ENCODE measurements around the gene EIF4G3.

The EIF4G3 gene

DNA sequence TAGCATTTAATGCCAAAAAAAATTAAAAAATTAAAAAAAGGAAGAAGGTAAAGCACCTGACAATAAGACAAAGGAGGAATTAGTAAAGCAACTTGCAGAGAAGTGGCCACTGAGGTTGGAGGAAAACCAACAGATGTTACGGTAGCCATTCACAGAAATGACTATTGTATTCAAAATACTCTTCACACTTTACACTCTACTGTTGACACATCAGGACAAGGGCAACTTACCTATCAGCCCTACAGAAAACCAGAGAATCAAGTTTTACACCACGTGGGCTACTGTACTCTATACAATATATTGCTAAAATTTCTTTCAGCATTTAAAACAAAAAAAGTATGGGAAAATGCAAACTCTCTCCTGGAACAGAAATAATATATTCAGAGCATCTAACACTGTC, 70.0 kb downstream of the EIF4G3 start:
- Histone ChIP-seq H3K27me3 (ENCODE audit: control insufficient read depth, low read length) (no peaks in the 10 kb centered on the region), H3F3A (ENCODE audit: control insufficient read depth, insufficient read depth) (no peaks in the 10 kb centered on the region; the same call in 1 of the 2 replicates), H3K36me3 (ENCODE audit: control insufficient read depth, low read length) (peaks cover 12% of the 10 kb centered on the region), H3K27ac (ENCODE audit: low read depth, low read length) (no peak overlapping the region), H3K4me1 (ENCODE audit: control insufficient read depth, low read length) (no peaks in the 10 kb centered on the region), H3K4me2 (ENCODE audit: low read length) (no peak overlapping the region), H4K20me1 (ENCODE audit: control insufficient read depth, insufficient read depth, low read depth, low read length) (no peaks in the 10 kb centered on the region), H3K79me2 (ENCODE audit: control insufficient read depth, low read length) (peaks cover 5% of the 10 kb centered on the region; the same call in 1 of the 2 replicates), H3K9me2 (replicated peaks; ENCODE audit: control insufficient read depth, low read length) (no peaks in the 10 kb centered on the region), H3K9me3 (ENCODE audit: control insufficient read depth, insufficient read depth, low read length) (no peaks in the 10 kb centered on the region), H3K4me3 (ENCODE audit: low read length) (no peak overlapping the region)
- TF ChIP-seq, protein P1, sequence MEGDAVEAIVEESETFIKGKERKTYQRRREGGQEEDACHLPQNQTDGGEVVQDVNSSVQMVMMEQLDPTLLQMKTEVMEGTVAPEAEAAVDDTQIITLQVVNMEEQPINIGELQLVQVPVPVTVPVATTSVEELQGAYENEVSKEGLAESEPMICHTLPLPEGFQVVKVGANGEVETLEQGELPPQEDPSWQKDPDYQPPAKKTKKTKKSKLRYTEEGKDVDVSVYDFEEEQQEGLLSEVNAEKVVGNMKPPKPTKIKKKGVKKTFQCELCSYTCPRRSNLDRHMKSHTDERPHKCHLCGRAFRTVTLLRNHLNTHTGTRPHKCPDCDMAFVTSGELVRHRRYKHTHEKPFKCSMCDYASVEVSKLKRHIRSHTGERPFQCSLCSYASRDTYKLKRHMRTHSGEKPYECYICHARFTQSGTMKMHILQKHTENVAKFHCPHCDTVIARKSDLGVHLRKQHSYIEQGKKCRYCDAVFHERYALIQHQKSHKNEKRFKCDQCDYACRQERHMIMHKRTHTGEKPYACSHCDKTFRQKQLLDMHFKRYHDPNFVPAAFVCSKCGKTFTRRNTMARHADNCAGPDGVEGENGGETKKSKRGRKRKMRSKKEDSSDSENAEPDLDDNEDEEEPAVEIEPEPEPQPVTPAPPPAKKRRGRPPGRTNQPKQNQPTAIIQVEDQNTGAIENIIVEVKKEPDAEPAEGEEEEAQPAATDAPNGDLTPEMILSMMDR (IDR thresholded peaks at IDR 0.05; ENCODE audit: low read depth, low read length, poor library complexity, severe bottlenecking) = no peak
- TF ChIP-seq EZH2phosphoT487 (IDR thresholded peaks at IDR 0.05; ENCODE audit: borderline replicate concordance, low read length) = no peak

DNA sequence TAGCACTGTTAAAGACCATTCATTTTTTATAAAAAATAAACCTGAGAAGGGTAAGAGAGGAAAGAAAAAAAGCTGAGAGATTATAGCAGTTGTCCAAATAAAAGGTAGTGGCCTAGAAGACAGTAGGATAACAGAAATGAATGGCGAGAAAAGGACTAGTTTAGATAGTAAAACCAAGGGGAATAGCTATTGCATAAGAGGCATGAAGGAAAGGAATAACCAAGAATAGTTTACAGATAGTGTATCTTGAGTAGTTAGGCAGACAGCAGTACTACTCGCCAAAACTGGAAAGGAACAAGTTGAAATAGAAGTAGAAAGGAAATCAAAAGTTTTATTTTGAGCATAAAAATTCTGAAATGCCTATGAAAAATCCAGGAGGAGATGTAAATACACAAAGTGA, 70.5 kb downstream of the EIF4G3 start:
- Histone ChIP-seq H3K79me2 (ENCODE audit: control insufficient read depth, low read length) (peaks cover 5% of the 10 kb centered on the region; the same call in 1 of the 2 replicates), H3K36me3 (ENCODE audit: control insufficient read depth, low read length) (peaks cover 12% of the 10 kb centered on the region), H4K20me1 (ENCODE audit: control insufficient read depth, insufficient read depth, low read depth, low read length) (no peaks in the 10 kb centered on the region), H3K4me3 (ENCODE audit: low read length) (no peak overlapping the region), H3F3A (ENCODE audit: control insufficient read depth, insufficient read depth) (no peaks in the 10 kb centered on the region; the same call in 1 of the 2 replicates), H3K9me2 (replicated peaks; ENCODE audit: control insufficient read depth, low read length) (no peaks in the 10 kb centered on the region), H3K4me1 (ENCODE audit: control insufficient read depth, low read length) (no peaks in the 10 kb centered on the region), H3K27ac (ENCODE audit: low read depth, low read length) (no peak overlapping the region), H3K9me3 (ENCODE audit: control insufficient read depth, insufficient read depth, low read length) (no peaks in the 10 kb centered on the region), H3K27me3 (ENCODE audit: control insufficient read depth, low read length) (no peaks in the 10 kb centered on the region), H3K4me2 (ENCODE audit: low read length) (no peak overlapping the region)
- TF ChIP-seq, protein P1 (IDR thresholded peaks at IDR 0.05; ENCODE audit: low read depth, low read length, poor library complexity, severe bottlenecking) = no peak
- TF ChIP-seq EZH2phosphoT487 (IDR thresholded peaks at IDR 0.05; ENCODE audit: borderline replicate concordance, low read length) = no peak

DNA sequence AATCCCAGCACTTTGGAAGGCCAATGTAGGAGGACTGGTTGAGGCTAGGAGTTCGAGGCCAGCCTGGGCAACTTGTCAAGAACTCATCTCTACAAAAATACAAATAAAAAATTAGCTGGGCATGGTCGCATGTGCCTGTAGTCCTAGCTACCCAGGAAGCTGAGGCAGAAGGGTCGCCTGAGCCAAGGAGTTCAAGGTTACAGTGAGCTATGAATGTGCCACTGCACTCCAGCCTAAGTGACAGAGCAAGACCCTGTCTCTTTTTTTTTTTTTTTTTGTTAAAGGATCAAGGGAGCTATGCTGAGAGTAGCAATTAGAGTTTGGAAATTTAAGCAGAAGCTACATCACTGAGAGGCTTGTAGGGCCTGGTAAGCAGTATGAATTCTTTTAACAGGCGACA, 70.9 kb downstream of the EIF4G3 start:
- Histone ChIP-seq H3K4me3 (ENCODE audit: low read length) (no peak overlapping the region), H3K36me3 (ENCODE audit: control insufficient read depth, low read length) (peaks cover 12% of the 10 kb centered on the region), H3F3A (ENCODE audit: control insufficient read depth, insufficient read depth) (no peaks in the 10 kb centered on the region; the same call in 1 of the 2 replicates), H3K79me2 (ENCODE audit: control insufficient read depth, low read length) (peaks cover 5% of the 10 kb centered on the region; the same call in 1 of the 2 replicates), H3K4me2 (ENCODE audit: low read length) (no peak overlapping the region), H3K9me3 (ENCODE audit: control insufficient read depth, insufficient read depth, low read length) (no peaks in the 10 kb centered on the region), H3K27me3 (ENCODE audit: control insufficient read depth, low read length) (no peaks in the 10 kb centered on the region), H3K9me2 (replicated peaks; ENCODE audit: control insufficient read depth, low read length) (no peaks in the 10 kb centered on the region), H4K20me1 (ENCODE audit: control insufficient read depth, insufficient read depth, low read depth, low read length) (no peaks in the 10 kb centered on the region), H3K4me1 (ENCODE audit: control insufficient read depth, low read length) (no peaks in the 10 kb centered on the region), H3K27ac (ENCODE audit: low read depth, low read length) (no peak overlapping the region)
- TF ChIP-seq, protein P1 (IDR thresholded peaks at IDR 0.05; ENCODE audit: low read depth, low read length, poor library complexity, severe bottlenecking) = no peak
- TF ChIP-seq EZH2phosphoT487 (IDR thresholded peaks at IDR 0.05; ENCODE audit: borderline replicate concordance, low read length) = no peak
